Neuronal stem cell (in vitro differentiated cells): Measurements from ENCODE around the gene MAP3K19.

Experiments
- DNase-seq: peaks from one replicate; pipeline ENCODE4 v3.0.0-alpha.2; 2013; ENCODE audit warnings: low spot score
- H2AFZ ChIP-seq: one replicate; pipeline ENCODE4 v1.6.1; 2013; ENCODE audit warnings: mild to moderate bottlenecking, low read length, inconsistent platforms
- H2AK5ac ChIP-seq: 2 replicates; pipeline ENCODE4 v1.6.1; 2013; ENCODE audit warnings: low read depth, mild to moderate bottlenecking, inconsistent platforms, low read length, moderate library complexity, mixed read lengths
- H2BK120ac ChIP-seq: 2 replicates; pipeline ENCODE4 v1.6.1; 2013; ENCODE audit warnings: low read depth, mild to moderate bottlenecking, inconsistent platforms, low read length, moderate library complexity, mixed read lengths
- H2BK12ac ChIP-seq: one replicate; pipeline ENCODE4 v1.6.1; 2013; ENCODE audit warnings: low read length, inconsistent platforms
- H2BK15ac ChIP-seq: 2 replicates; pipeline ENCODE4 v1.6.1; 2013; ENCODE audit warnings: mild to moderate bottlenecking, low read length, inconsistent platforms, mixed read lengths
- H2BK5ac ChIP-seq: one replicate; pipeline ENCODE4 v1.6.1; 2013; ENCODE audit warnings: inconsistent platforms, mild to moderate bottlenecking, low read length, moderate library complexity
- H3K14ac ChIP-seq: one replicate; pipeline ENCODE4 v1.6.1; 2013; ENCODE audit warnings: low read length, inconsistent platforms
- H3K18ac ChIP-seq: 2 replicates; pipeline ENCODE4 v1.6.1; 2013; ENCODE audit warnings: low read length, inconsistent platforms
- H3K23ac ChIP-seq: 2 replicates; pipeline ENCODE4 v1.6.1; 2013; ENCODE audit warnings: low read depth, mild to moderate bottlenecking, mixed read lengths, low read length, inconsistent platforms; ENCODE audit not compliant: poor library complexity
- H3K27ac ChIP-seq: replicated peaks from 3 replicates; pipeline ENCODE4 v1.5.1; 2013; ENCODE audit warnings: low read length, inconsistent platforms
- H3K27me3 ChIP-seq, 3 experiments: 2 replicates each; pipeline ENCODE4 v1.6.1; 2013; ENCODE audit warnings: low read length in 3 of 3, mild to moderate bottlenecking in 2 of 3, inconsistent platforms in 1 of 3, low read depth in 1 of 3, mixed read lengths in 1 of 3, moderate library complexity in 1 of 3; ENCODE audit not compliant: control insufficient read depth in 3 of 3, insufficient read depth in 3 of 3
- H3K36me3 ChIP-seq, 2 donors: replicated peaks in 1 of 2; 2 replicates each; pipeline ENCODE4 v1.6.1; 2013; ENCODE audit warnings: low read length in 2 of 2; ENCODE audit not compliant: control insufficient read depth in 2 of 2, insufficient read depth in 2 of 2
- H3K4ac ChIP-seq: 2 replicates; pipeline ENCODE4 v1.6.1; 2013; ENCODE audit warnings: inconsistent platforms, mild to moderate bottlenecking, low read length, moderate library complexity
- H3K4me1 ChIP-seq, 2 donors: 1 replicate in 1 of 2; 2 replicates in 1 of 2; pipeline ENCODE4 v1.6.1; 2013; ENCODE audit warnings: low read length in 2 of 2, low read depth in 1 of 2; ENCODE audit not compliant: control insufficient read depth in 2 of 2, insufficient read depth in 1 of 2
- H3K4me2 ChIP-seq: one replicate; pipeline ENCODE4 v1.6.1; 2013; ENCODE audit warnings: mild to moderate bottlenecking, low read length, inconsistent platforms; ENCODE audit not compliant: insufficient read depth, poor library complexity, severe bottlenecking
- H3K4me3 ChIP-seq, 2 donors: 2 replicates each; pipeline ENCODE4 v1.5.1; 2013; ENCODE audit warnings: low read length in 2 of 2, mild to moderate bottlenecking in 2 of 2, inconsistent platforms in 1 of 2, moderate library complexity in 1 of 2
- H3K79me1 ChIP-seq: one replicate; pipeline ENCODE4 v1.6.1; 2013; ENCODE audit warnings: low read depth, mild to moderate bottlenecking, inconsistent platforms, low read length, moderate library complexity
- H3K9ac ChIP-seq: one replicate; pipeline ENCODE4 v1.6.1; 2013; ENCODE audit warnings: mild to moderate bottlenecking, low read depth, low read length, inconsistent platforms; ENCODE audit not compliant: poor library complexity
- H3K9me3 ChIP-seq, 2 donors: replicated peaks in 1 of 2; 2 replicates each; pipeline versions ENCODE3 to v1.6.1; 2013; ENCODE audit warnings: low read length in 2 of 2, mild to moderate bottlenecking in 2 of 2, inconsistent platforms in 1 of 2, low read depth in 1 of 2, mixed read lengths in 1 of 2, moderate library complexity in 1 of 2; ENCODE audit not compliant: control insufficient read depth in 2 of 2, insufficient read depth in 1 of 2
- H4K8ac ChIP-seq: one replicate; pipeline ENCODE4 v1.6.1; 2013; ENCODE audit warnings: low read depth, mild to moderate bottlenecking, inconsistent platforms, low read length, moderate library complexity
- H4K91ac ChIP-seq: one replicate; pipeline ENCODE4 v1.6.1; 2013; ENCODE audit warnings: low read length, low read depth, mild to moderate bottlenecking, inconsistent platforms; ENCODE audit not compliant: poor library complexity
- WGBS, 2 donors: extraction: QIAGEN DNeasy Blood & Tissue Kit; methylation state at CpG; one replicate each; pipeline ENCODE4 v1.1.7; 2013; ENCODE audit warnings: missing lambda C conversion rate in 2 of 2, mixed read lengths in 1 of 2; ENCODE audit not compliant: insufficient read length in 2 of 2, insufficient replicate concordance in 1 of 2; ENCODE audit errors: extremely low coverage in 2 of 2; 5-methylcytosine and 5-hydroxymethylcytosine counted together

Gene MAP3K19

GRCh38 chr2:135063210-135063609 lies 16.0 kb upstream of the MAP3K19 start:
- Histone ChIP-seq H2AFZ (no peak overlapping the region), H3K4me2 (no peak overlapping the region), H2BK5ac (no peak overlapping the region), H3K4ac (no peak overlapping the region), H3K18ac (no peak overlapping the region), H3K27me3 (no peaks in the 10 kb centered on the region), H3K23ac (no peak overlapping the region), H3K4me1 (no peaks in the 10 kb centered on the region), H3K9ac (no peak overlapping the region), H3K79me1 (no peaks in the 10 kb centered on the region), H2BK15ac (no peak overlapping the region), H2AK5ac (no peak overlapping the region), H2BK120ac (no peak overlapping the region), H3K4me3 (no peak overlapping the region), H3K14ac (no peak overlapping the region), H3K9me3 (peaks cover 0 to 12% of the 10 kb centered on the region in 2 donors), H2BK12ac (no peak overlapping the region), H3K36me3 (peaks cover 0 to 62% of the 10 kb centered on the region in 2 donors), H4K91ac (no peak overlapping the region), H3K27ac (no peak overlapping the region), H4K8ac (no peak overlapping the region)
- no peak for DNase-seq
- 100% methylated on average over 1 of the region's 1 CpG; no CpG with 5 or more reads in 1 of the 2 donors for WGBS, 2 donors

DNA sequence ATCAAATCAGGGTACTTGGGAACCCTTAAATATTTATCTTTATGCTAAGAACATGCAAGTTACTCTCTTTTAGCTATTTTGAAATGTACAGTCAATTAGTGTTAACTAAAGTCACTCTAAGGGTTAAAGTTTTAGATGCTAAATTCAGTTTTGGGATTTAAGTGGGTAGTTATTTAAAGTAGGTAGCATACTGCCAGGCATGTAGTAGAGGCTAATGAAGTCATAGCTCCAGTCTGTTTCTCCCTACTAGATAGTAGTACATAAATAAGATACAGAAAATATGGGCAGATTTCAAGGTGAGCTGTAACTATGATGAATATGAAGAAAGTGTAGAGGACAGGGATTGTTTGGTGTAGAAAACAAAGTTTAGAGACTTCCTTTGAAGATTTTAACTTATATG lies 12.3 kb upstream of the MAP3K19 start:
- no peaks in the 10 kb centered on the region for H3K79me1 ChIP-seq
- peaks cover 0 to 12% of the 10 kb centered on the region in 2 donors for H3K9me3 ChIP-seq
- H3K36me3 ChIP-seq, result peaks cover 0 to 69% of the 10 kb centered on the region in 2 donors
- H2AK5ac ChIP-seq, result no peak overlapping the region
- no peak overlapping the region for H3K27ac ChIP-seq
- no peak for DNase-seq
- H3K9ac ChIP-seq, result no peak overlapping the region
- H3K27me3 ChIP-seq, result no peaks in the 10 kb centered on the region
- no peaks in the 10 kb centered on the region for H3K4me1 ChIP-seq
- no peak overlapping the region for H4K8ac ChIP-seq
- no peak overlapping the region for H3K18ac ChIP-seq
- H2AFZ ChIP-seq, result no peak overlapping the region
- H2BK120ac ChIP-seq, result no peak overlapping the region
- no peak overlapping the region for H3K4ac ChIP-seq
- no peak overlapping the region for H2BK12ac ChIP-seq
- no peak overlapping the region for H3K14ac ChIP-seq
- H2BK5ac ChIP-seq, result no peak overlapping the region
- H3K23ac ChIP-seq, result no peak overlapping the region
- H3K4me3 ChIP-seq, result no peak overlapping the region
- H2BK15ac ChIP-seq, result no peak overlapping the region
- H3K4me2 ChIP-seq, result no peak overlapping the region
- H4K91ac ChIP-seq, result no peak overlapping the region

DNA sequence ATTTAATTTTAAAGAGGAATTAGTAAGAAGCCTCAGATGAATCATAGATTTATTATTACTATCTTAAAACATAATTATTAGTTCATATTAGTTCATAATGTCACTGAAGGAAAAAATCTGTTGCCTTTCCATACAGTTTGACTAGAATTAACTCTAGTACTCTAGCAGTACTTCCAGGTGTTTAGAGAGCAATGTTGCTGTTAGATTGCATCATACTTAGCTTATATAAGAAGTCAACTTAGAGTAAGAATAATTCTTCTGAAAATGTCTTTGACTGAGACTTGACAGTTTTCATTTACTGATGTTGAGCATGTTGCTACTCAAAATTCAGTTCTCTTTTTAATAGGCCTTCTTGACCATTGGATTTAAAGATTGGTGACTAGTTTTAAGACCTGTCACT lies 9.5 kb upstream of the MAP3K19 start:
- H2BK12ac ChIP-seq, result no peak overlapping the region
- H3K14ac ChIP-seq, result no peak overlapping the region
- peaks cover 3% of the 10 kb centered on the region for H3K79me1 ChIP-seq
- no peak overlapping the region for H2AFZ ChIP-seq
- H2BK15ac ChIP-seq, result no peak overlapping the region
- no peak overlapping the region for H3K9ac ChIP-seq
- no peak overlapping the region for H2AK5ac ChIP-seq
- DNase-seq, result no peak
- no peaks in the 10 kb centered on the region for H3K27me3 ChIP-seq
- no peak overlapping the region for H3K4me3 ChIP-seq
- H2BK5ac ChIP-seq, result no peak overlapping the region
- H3K27ac ChIP-seq, result no peak overlapping the region
- no peak overlapping the region for H3K18ac ChIP-seq
- H3K4me2 ChIP-seq, result no peak overlapping the region
- peaks cover 0 to 48% of the 10 kb centered on the region in 2 donors for H3K36me3 ChIP-seq
- H3K4me1 ChIP-seq, result peaks cover 5 to 6% of the 10 kb centered on the region in 2 donors
- H3K9me3 ChIP-seq, result peaks cover 0 to 2% of the 10 kb centered on the region in 2 donors
- H2BK120ac ChIP-seq, result no peak overlapping the region
- no peak overlapping the region for H3K23ac ChIP-seq
- no peak overlapping the region for H4K8ac ChIP-seq
- H4K91ac ChIP-seq, result no peak overlapping the region
- H3K4ac ChIP-seq, result no peak overlapping the region

DNA sequence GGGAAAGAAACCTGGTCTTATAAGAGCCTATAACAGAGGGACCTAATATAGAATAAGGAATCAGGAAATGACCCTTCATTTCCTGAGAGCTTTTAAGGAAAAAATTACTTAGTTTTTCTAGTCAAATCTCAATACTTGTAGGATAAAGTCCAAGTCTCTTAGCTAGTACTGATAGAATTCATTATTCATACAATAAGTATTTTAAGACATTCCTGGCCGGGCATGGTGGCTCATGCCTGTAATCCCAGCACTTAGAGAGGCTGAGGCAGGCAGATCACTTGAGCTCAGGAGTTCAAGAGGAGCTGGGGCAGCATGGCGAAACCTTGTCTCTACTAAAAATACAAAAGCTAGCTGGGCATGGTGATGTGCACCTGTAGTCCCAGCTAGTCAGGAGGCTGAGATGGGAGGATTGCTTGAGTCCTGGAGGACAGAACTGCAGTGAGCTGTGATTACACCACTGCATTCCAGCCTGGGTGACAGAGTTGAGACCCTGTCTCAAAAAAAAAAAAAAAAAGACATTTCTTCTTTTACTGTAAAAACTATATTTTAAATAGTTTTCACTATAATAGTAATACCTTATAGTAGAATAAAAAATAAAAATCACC lies 8.0 kb upstream of the MAP3K19 start:
- H2BK15ac ChIP-seq, result no peak overlapping the region
- peaks cover 0 to 2% of the 10 kb centered on the region in 2 donors for H3K9me3 ChIP-seq
- H3K18ac ChIP-seq, result no peak overlapping the region
- H3K9ac ChIP-seq, result no peak overlapping the region
- H3K23ac ChIP-seq, result no peak overlapping the region
- H2AFZ ChIP-seq, result no peak overlapping the region
- no peak overlapping the region for H4K8ac ChIP-seq
- H4K91ac ChIP-seq, result no peak overlapping the region
- H2BK120ac ChIP-seq, result no peak overlapping the region
- H3K36me3 ChIP-seq, result peaks cover 0 to 33% of the 10 kb centered on the region in 2 donors
- H3K14ac ChIP-seq, result no peak overlapping the region
- no peak overlapping the region for H3K4me2 ChIP-seq
- peaks cover 3% of the 10 kb centered on the region for H3K79me1 ChIP-seq
- H3K4me3 ChIP-seq, result no peak overlapping the region
- H2BK12ac ChIP-seq, result no peak overlapping the region
- no peak overlapping the region for H2AK5ac ChIP-seq
- H3K27ac ChIP-seq, result no peak overlapping the region
- H2BK5ac ChIP-seq, result no peak overlapping the region
- WGBS, 2 donors, result no CpG with 5 or more reads among the region's 2 CpGs
- peaks cover 5 to 6% of the 10 kb centered on the region in 2 donors for H3K4me1 ChIP-seq
- DNase-seq, result no peak
- H3K4ac ChIP-seq, result no peak overlapping the region
- no peaks in the 10 kb centered on the region for H3K27me3 ChIP-seq
